GM23248 (cell line): ENCODE results near the gene RAPGEF4. TPM values are rescaled to one million over a fixed set of nuclear protein-coding genes. Genes with fewer than 3 reads are reported as not detected.

ENCODE experiments used
- DNase-seq: peaks from one replicate; pipeline ENCODE4 v3.0.0-alpha.2; 2015
- H2AFZ ChIP-seq: fragments of 200-600 bp; sonication (generic); 2 replicates; pipeline ENCODE4 v1.6.1; 2016; ENCODE audit warnings: antibody characterized with exemption
- H3F3A ChIP-seq: fragments of 200-600 bp; sonication (generic); 2 replicates; pipeline ENCODE4 v1.6.1; 2016; ENCODE audit warnings: mild to moderate bottlenecking, antibody characterized with exemption, mixed run types; ENCODE audit not compliant: insufficient read depth
- H3K27ac ChIP-seq: fragments of 200-600 bp; sonication (generic); 2 replicates; pipeline ENCODE4 v1.5.1; 2016; ENCODE audit warnings: mild to moderate bottlenecking
- H3K27me3 ChIP-seq: fragments of 200-600 bp; sonication (generic); replicated peaks from 2 replicates; pipeline ENCODE4 v1.6.1; 2016; ENCODE audit warnings: mild to moderate bottlenecking; ENCODE audit not compliant: insufficient read depth
- H3K36me3 ChIP-seq: fragments of 200-600 bp; sonication (generic); 2 replicates; pipeline ENCODE4 v1.6.1; 2016; ENCODE audit warnings: low read depth, mild to moderate bottlenecking
- H3K4me1 ChIP-seq: fragments of 200-600 bp; sonication (generic); 2 replicates; pipeline ENCODE4 v1.6.1; 2016; ENCODE audit warnings: mild to moderate bottlenecking; ENCODE audit not compliant: insufficient read depth
- H3K4me2 ChIP-seq: fragments of 200-600 bp; sonication (generic); one replicate; pipeline ENCODE4 v1.6.1; 2016; ENCODE audit warnings: mild to moderate bottlenecking; ENCODE audit not compliant: unreplicated experiment
- H3K4me3 ChIP-seq: fragments of 200-600 bp; sonication (generic); 2 replicates; pipeline ENCODE4 v1.5.1; 2016; ENCODE audit warnings: mild to moderate bottlenecking
- H3K79me2 ChIP-seq: fragments of 200-600 bp; sonication (generic); 2 replicates; pipeline ENCODE4 v1.6.1; 2016; ENCODE audit warnings: mild to moderate bottlenecking; ENCODE audit not compliant: insufficient read depth
- H3K9ac ChIP-seq: fragments of 200-600 bp; sonication (generic); 2 replicates; pipeline ENCODE4 v1.6.1; 2016; ENCODE audit warnings: mild to moderate bottlenecking
- H3K9me2 ChIP-seq: fragments of 200-600 bp; sonication (generic); 2 replicates; pipeline ENCODE4 v1.6.1; 2016; ENCODE audit warnings: mixed run types, mild to moderate bottlenecking, moderate library complexity; ENCODE audit not compliant: insufficient read depth
- H3K9me3 ChIP-seq: fragments of 200-600 bp; sonication (generic); one replicate; pipeline ENCODE4 v1.6.1; 2017; ENCODE audit warnings: low read depth
- H4K20me1 ChIP-seq: fragments of 200-600 bp; sonication (generic); 2 replicates; pipeline ENCODE4 v1.6.0; 2016; ENCODE audit not compliant: insufficient read depth
- EZH2 ChIP-seq: fragments of 200-600 bp; sonication (generic); IDR thresholded peaks from 2 replicates; pipeline ENCODE4 v1.6.1; 2018; ENCODE audit warnings: antibody characterized with exemption, mild to moderate bottlenecking; ENCODE audit not compliant: insufficient read depth, poor library complexity, severe bottlenecking
- EZH2phosphoT487 ChIP-seq: fragments of 200-600 bp; sonication (generic); IDR thresholded peaks from 2 replicates; pipeline ENCODE4 v1.6.1; 2018; ENCODE audit warnings: antibody characterized with exemption, moderate library complexity, mild to moderate bottlenecking, low read depth; ENCODE audit not compliant: insufficient read depth
- WGBS, 2 experiments: methylation state at CpG; one replicate each; pipeline ENCODE4 v1.1.6; 2015 to 2017; ENCODE audit warnings: low lambda C conversion rate in 2 of 2, low coverage in 1 of 2; ENCODE audit errors: missing lambda C conversion rate in 2 of 2; 5-methylcytosine and 5-hydroxymethylcytosine counted together
- in situ Hi-C: fragments of 300-500 bp; cut with MboI; formaldehyde crosslinking; loops from 2 replicates; pipeline ENCODE4 v1.15.0; 2020
- polyA plus RNA-seq: library from polyadenylated mRNA; unstranded; fragments of >200 nt; fragmentation: Nextera tagmentation; extraction: Ambion mirVana; gene quantifications from 2 replicates; pipeline ENCODE4 v1.2.1, GENCODE V29; 2016
- total RNA-seq: library from RNA; depleted of rRNA; stranded (reverse); fragments of >200 nt; shearing (Covaris generic); gene quantifications from 2 replicates; pipeline ENCODE4 v1.2.3, GENCODE V29; 2014; rRNA removed

The RAPGEF4 gene
- total RNA-seq = 2.2 TPM in 1 of 2 replicates, not detected in the other
- 0.22 TPM in 1 of 2 replicates, not detected in the other for polyA plus RNA-seq

DNA sequence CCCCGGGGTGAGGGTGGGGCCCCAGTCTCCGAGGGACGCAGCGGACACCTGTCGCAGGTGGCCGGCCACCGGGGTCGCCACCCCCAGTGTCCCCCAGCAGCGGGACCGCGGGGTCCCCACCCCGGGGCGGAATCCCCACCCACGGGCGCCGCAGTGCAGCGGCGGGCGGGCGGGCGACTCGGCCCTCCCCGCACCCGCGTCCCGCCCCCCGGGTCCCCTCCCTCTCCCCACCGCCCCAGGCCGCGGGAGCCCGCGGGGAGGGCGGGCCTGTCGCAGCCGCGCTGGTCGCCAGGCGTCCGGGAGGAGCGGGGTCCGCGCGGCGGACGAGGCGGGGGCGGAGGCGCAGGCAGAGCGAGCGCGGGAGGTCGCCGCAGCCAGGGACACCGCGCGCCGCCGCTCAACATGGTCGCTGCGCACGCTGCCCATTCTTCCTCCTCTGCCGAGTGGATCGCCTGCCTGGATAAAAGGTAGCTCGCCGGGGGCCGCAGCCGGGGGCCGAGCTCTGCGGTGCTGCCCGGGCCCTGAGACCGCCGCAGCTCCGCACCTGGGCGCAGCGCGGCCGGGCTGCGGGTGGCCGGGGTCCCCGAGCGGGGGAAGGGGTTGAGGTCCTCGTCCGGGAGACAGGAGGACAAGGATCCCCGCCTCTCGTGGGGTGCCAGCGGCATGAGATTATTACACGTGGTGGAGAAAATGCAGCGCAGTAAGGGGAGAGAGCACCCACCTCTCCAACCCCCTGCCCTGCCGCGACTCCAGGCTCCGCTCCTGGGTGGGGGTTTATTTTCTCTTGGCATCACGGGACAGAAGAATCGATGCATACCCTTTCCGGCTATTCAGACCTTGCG, at the start of gene RAPGEF4:
Gene RAPGEF4, plus strand, starts transcription at position 264 of the 842 bp plus-strand sequence. Its CDS starts 139 bp downstream, at position 403.
- H3K9me2 ChIP-seq = no peaks in the 10 kb centered on the region
- peak; percentile 49 for DNase-seq
- H2AFZ ChIP-seq = peak within 1 kb of the TSS; percentile 46; the same call in 1 of the 2 replicates
- WGBS, 2 experiments = 5 to 8% methylated on average over 24 to 93 of the region's 95 CpGs
- no peaks in the 10 kb centered on the region for H3K9me3 ChIP-seq
- no peaks in the 10 kb centered on the region for H3K79me2 ChIP-seq
- no peak within 1 kb of the TSS for H3K9ac ChIP-seq
- no peaks in the 10 kb centered on the region for H3F3A ChIP-seq
- H3K4me1 ChIP-seq = no peaks in the 10 kb centered on the region
- no peaks in the 10 kb centered on the region for H4K20me1 ChIP-seq
- in situ Hi-C loops = no loop called here
- TF ChIP-seq EZH2 = peak; percentile 71
- TF ChIP-seq EZH2phosphoT487 = no peak
- no peak within 1 kb of the TSS for H3K27ac ChIP-seq
- no peaks in the 10 kb centered on the region for H3K36me3 ChIP-seq
- peak within 1 kb of the TSS; percentile 78 for H3K4me2 ChIP-seq
- H3K4me3 ChIP-seq = peak within 1 kb of the TSS; percentile 63
- peaks cover 17% of the 10 kb centered on the region for H3K27me3 ChIP-seq

DNA sequence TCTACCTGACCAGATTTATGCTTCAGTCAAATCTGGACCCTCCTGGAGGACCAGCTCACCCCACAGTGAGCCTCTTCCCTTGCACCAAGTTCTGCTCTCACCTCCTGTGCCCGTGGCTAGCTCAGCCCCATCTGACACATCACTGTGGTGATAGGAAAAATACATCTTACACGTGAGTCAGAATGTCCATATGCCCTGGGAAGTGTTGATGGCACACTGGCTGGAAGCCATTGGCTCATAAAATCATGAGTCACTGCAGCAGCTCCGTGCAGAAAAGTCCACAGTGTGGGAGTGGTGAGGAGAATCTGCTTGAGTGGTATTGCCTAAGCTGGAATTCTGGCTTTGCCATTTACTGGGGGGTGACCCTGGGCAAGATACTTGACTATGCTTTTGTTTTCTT, 42.6 kb upstream of the RAPGEF4 start:
- Histone ChIP-seq H3K79me2 (no peaks in the 10 kb centered on the region), H3K27ac (peak overlapping the region; percentile 51), H3K9me3 (no peaks in the 10 kb centered on the region), H3K9ac (peak overlapping the region; percentile 20; the same call in 1 of the 2 replicates), H3F3A (peaks cover 36% of the 10 kb centered on the region), H3K36me3 (no peaks in the 10 kb centered on the region), H3K4me1 (peaks cover 35% of the 10 kb centered on the region), H3K4me2 (peak overlapping the region; percentile 62), H3K4me3 (peak overlapping the region; percentile 43; the same call in 1 of the 2 replicates), H3K27me3 (no peaks in the 10 kb centered on the region), H2AFZ (no peak overlapping the region), H3K9me2 (no peaks in the 10 kb centered on the region), H4K20me1 (no peaks in the 10 kb centered on the region)
- in situ Hi-C loops = no loop called here
- peak; percentile 98 for DNase-seq
- peak; percentile 67; the same call in 1 of the 2 replicates for TF ChIP-seq EZH2phosphoT487
- TF ChIP-seq EZH2 = no peak
- 0 to 4% methylated on average over 3 of the region's 3 CpGs for WGBS, 2 experiments

DNA sequence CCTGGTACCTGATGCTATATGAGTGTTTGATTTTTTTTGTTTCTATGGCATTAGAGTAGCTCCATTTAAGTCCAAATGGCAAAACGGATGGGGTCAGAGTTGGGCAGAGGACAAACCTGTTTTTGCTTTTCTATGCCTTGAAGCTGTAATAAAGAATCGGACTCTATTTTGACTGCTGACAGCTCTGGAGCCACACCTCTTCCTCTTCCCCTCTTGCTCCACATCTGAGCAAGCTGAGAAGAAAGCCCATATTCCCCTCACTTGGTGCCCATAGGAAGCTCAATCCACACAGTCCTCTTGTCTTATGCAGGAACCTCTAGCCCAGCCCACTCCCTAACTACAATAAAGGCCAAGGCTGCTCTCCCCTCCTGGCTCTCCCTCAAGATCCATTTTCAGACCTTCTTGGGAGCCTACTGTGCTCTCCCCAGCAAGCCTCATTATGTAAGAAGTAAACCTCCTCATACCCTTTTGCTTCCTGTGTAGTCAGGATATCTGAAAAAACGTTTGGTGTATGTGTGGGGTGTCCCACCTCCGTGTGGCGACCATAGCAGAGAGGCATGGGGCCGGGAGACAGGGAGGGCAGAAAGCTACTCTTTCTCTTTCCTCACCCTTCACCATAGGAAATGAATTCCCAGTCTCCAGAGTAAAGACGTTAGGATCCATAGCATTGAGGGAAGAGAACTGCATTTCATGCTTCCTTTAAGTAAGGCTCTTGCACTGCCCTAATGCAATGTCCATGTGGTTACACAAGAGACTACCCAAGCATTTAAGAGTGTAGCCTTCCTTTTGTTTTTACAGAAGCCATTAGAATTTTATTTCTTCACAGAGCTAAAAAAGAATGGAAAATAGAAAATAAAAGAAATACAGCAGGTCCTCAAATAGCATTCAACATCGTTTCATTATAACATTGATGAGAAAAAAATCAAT, 41.9 kb upstream of the RAPGEF4 start:
- H3K79me2 ChIP-seq = no peaks in the 10 kb centered on the region
- peaks cover 43% of the 10 kb centered on the region for H3K4me1 ChIP-seq
- no peak overlapping the region for H2AFZ ChIP-seq
- H3K27me3 ChIP-seq = no peaks in the 10 kb centered on the region
- peak overlapping the region; percentile 62 for H3K4me2 ChIP-seq
- in situ Hi-C loops = no loop called here
- no peaks in the 10 kb centered on the region for H3K36me3 ChIP-seq
- H4K20me1 ChIP-seq = no peaks in the 10 kb centered on the region
- H3K9ac ChIP-seq = no peak overlapping the region
- H3K4me3 ChIP-seq = peak overlapping the region; percentile 43
- peaks cover 43% of the 10 kb centered on the region for H3F3A ChIP-seq
- TF ChIP-seq EZH2phosphoT487 = no peak
- no peak for TF ChIP-seq EZH2
- DNase-seq = peak; percentile 26
- H3K9me2 ChIP-seq = no peaks in the 10 kb centered on the region
- peak overlapping the region; percentile 51 for H3K27ac ChIP-seq
- no peaks in the 10 kb centered on the region for H3K9me3 ChIP-seq
- 77 to 83% methylated on average over 8 of the region's 8 CpGs for WGBS, 2 experiments

- Histone ChIP-seq H3K36me3 (no peaks in the 10 kb centered on the region), H3K27ac (peak overlapping the region; percentile 53), H3K4me2 (no peak overlapping the region), H3F3A (peaks cover 57% of the 10 kb centered on the region), H3K27me3 (no peaks in the 10 kb centered on the region), H3K9ac (no peak overlapping the region), H2AFZ (no peak overlapping the region), H4K20me1 (no peaks in the 10 kb centered on the region), H3K4me3 (no peak overlapping the region), H3K4me1 (peaks cover 58% of the 10 kb centered on the region), H3K9me2 (no peaks in the 10 kb centered on the region), H3K9me3 (no peaks in the 10 kb centered on the region), H3K79me2 (no peaks in the 10 kb centered on the region)
- in situ Hi-C loops = no loop called here
- WGBS, 2 experiments = 80 to 88% methylated on average over 3 of the region's 3 CpGs
- no peak for DNase-seq
- TF ChIP-seq EZH2 (no peak), EZH2phosphoT487 (no peak)
Observed at GRCh38 chr2:172697296-172697695, 38.3 kb upstream of the RAPGEF4 start.
